H1 (cell line): ENCODE results near the gene UBAP1L. TPM values are rescaled to one million over a fixed set of nuclear protein-coding genes. Genes with fewer than 3 reads are reported as not detected.

Source experiments
- CTCF ChIA-PET: fragments of 300-600 bp; sonication (Branson Sonifier 250); formaldehyde crosslinking; loops from one replicate; lab custom pipeline; 2021; ENCODE audit not compliant: partially characterized antibody; lab: Charles Lee
- POLR2A ChIA-PET: fragments of 300-600 bp; sonication (Branson Sonifier 250); formaldehyde crosslinking; loops from one replicate; lab custom pipeline; 2021; ENCODE audit warnings: inconsistent platforms; ENCODE audit not compliant: partially characterized antibody; lab: Charles Lee
- DNase-seq, 2 experiments: peaks; one replicate each; pipeline versions ENCODE4 v3.0.0 to v3.0.0-alpha.2; 2010 to 2022; ENCODE audit warnings: low spot score in 2 of 2, low read depth in 1 of 2, mixed read lengths in 1 of 2
- FAIRE-seq: peaks from 2 replicates; lab custom pipeline; 2011; peaks lifted over from hg19 to GRCh38; lab: Jason Lieb, UNC
- H2AFZ ChIP-seq: 2 replicates; pipeline ENCODE4 v1.8.1; 2012; ENCODE audit warnings: low read length, inconsistent platforms
- H2AK5ac ChIP-seq: 2 replicates; pipeline ENCODE4 v1.6.1; 2013; ENCODE audit warnings: low read depth, low read length
- H2BK120ac ChIP-seq: replicated peaks from 2 replicates; pipeline ENCODE3; 2013; ENCODE audit warnings: low read depth, low read length, inconsistent platforms
- H2BK12ac ChIP-seq: 2 replicates; pipeline ENCODE4 v1.6.1; 2013; ENCODE audit warnings: low read depth, low read length
- H2BK15ac ChIP-seq: 2 replicates; pipeline ENCODE4 v1.6.1; 2013; ENCODE audit warnings: low read length
- H2BK20ac ChIP-seq: 2 replicates; pipeline ENCODE4 v1.6.1; 2013; ENCODE audit warnings: low read length
- H2BK5ac ChIP-seq: 2 replicates; pipeline ENCODE4 v1.6.1; 2013; ENCODE audit warnings: low read depth, low read length
- H3K14ac ChIP-seq: 2 replicates; pipeline ENCODE4 v1.6.1; 2013; ENCODE audit warnings: inconsistent platforms; ENCODE audit not compliant: insufficient read length
- H3K18ac ChIP-seq: 2 replicates; pipeline ENCODE4 v1.6.1; 2013; ENCODE audit warnings: low read length; ENCODE audit errors: extremely low read depth
- H3K23ac ChIP-seq: 2 replicates; pipeline ENCODE4 v1.6.1; 2013; ENCODE audit warnings: inconsistent platforms; ENCODE audit not compliant: insufficient read length
- H3K23me2 ChIP-seq: 2 replicates; pipeline ENCODE4 v1.6.1; 2013; ENCODE audit warnings: low read depth, low read length
- H3K27ac ChIP-seq: 2 replicates; pipeline ENCODE4 v1.6.1; 2011; ENCODE audit warnings: low read depth, low read length, inconsistent platforms
- H3K27me3 ChIP-seq, 4 experiments: replicated peaks in 1 of 4; 1 replicate in 1 of 4; 2 replicates in 3 of 4; pipeline versions ENCODE4 v1.6.1 to v1.8.1; 2011 to 2013; ENCODE audit warnings: low read length in 3 of 4, mild to moderate bottlenecking in 3 of 4, inconsistent platforms in 2 of 4, mixed read lengths in 2 of 4, moderate library complexity in 1 of 4; ENCODE audit not compliant: control insufficient read depth in 3 of 4, insufficient read depth in 3 of 4; ENCODE audit errors: extremely low read depth in 1 of 4
- H3K36me3 ChIP-seq, 4 experiments: 2 replicates each; pipeline versions ENCODE4 v1.6.1 to v1.8.1; 2011 to 2013; ENCODE audit warnings: mild to moderate bottlenecking in 4 of 4, low read length in 3 of 4, moderate library complexity in 2 of 4, control low read depth in 1 of 4, inconsistent platforms in 1 of 4; ENCODE audit not compliant: insufficient read depth in 4 of 4, control insufficient read depth in 2 of 4
- H3K4ac ChIP-seq: replicated peaks from 2 replicates; pipeline ENCODE3; 2013; ENCODE audit warnings: low read length, low read depth, mixed read lengths, inconsistent platforms; ENCODE audit not compliant: insufficient read length
- H3K4me1 ChIP-seq, 4 experiments: replicated peaks in 1 of 4; 1 replicate in 1 of 4; 2 replicates in 3 of 4; pipeline versions ENCODE4 v1.6.1 to v1.8.1; 2011 to 2013; ENCODE audit warnings: low read length in 3 of 4, inconsistent platforms in 2 of 4, mixed read lengths in 1 of 4; ENCODE audit not compliant: insufficient read depth in 4 of 4, control insufficient read depth in 3 of 4
- H3K4me2 ChIP-seq, 2 experiments: 2 replicates each; pipeline versions ENCODE4 v1.6.1 to v1.8.1; 2011 to 2013; ENCODE audit warnings: low read depth in 2 of 2, low read length in 2 of 2, control low read depth in 1 of 2, inconsistent platforms in 1 of 2, mild to moderate bottlenecking in 1 of 2; ENCODE audit not compliant: insufficient read depth in 1 of 2
- H3K4me3 ChIP-seq, 4 experiments: fragments of 200-600, 300-600 bp in 1 of 4; sonication (generic), shearing (Covaris generic), sonication (Bioruptor Twin) in 1 of 4; 2 replicates each; pipeline versions ENCODE4 v1.5.1 to v1.8.1; 2011 to 2016; ENCODE audit warnings: low read length in 4 of 4, low read depth in 3 of 4, control low read depth in 2 of 4, inconsistent platforms in 2 of 4, mild to moderate bottlenecking in 2 of 4, mixed read lengths in 1 of 4, moderate library complexity in 1 of 4; ENCODE audit not compliant: insufficient read depth in 2 of 4; ENCODE audit errors: extremely low read depth in 1 of 4
- H3K56ac ChIP-seq: replicated peaks from 2 replicates; pipeline ENCODE3; 2013; ENCODE audit warnings: low read depth, mild to moderate bottlenecking, mixed read lengths, low read length, inconsistent platforms; ENCODE audit not compliant: insufficient read length
- H3K79me1 ChIP-seq: 2 replicates; pipeline ENCODE4 v1.6.1; 2013; ENCODE audit warnings: low read depth, low read length, control low read depth
- H3K79me2 ChIP-seq, 2 experiments: 2 replicates each; pipeline versions ENCODE4 v1.6.1 to v1.8.1; 2012 to 2013; ENCODE audit warnings: low read length in 2 of 2, mild to moderate bottlenecking in 2 of 2, inconsistent platforms in 1 of 2; ENCODE audit not compliant: insufficient read depth in 2 of 2, control insufficient read depth in 1 of 2
- H3K9ac ChIP-seq, 4 experiments: replicated peaks in 1 of 4; 1 replicate in 1 of 4; 2 replicates in 3 of 4; pipeline versions ENCODE4 v1.6.1 to v1.8.1; 2011 to 2013; ENCODE audit warnings: low read depth in 3 of 4, low read length in 3 of 4, control low read depth in 2 of 4, mild to moderate bottlenecking in 2 of 4, moderate library complexity in 2 of 4, inconsistent platforms in 1 of 4; ENCODE audit errors: extremely low read depth in 1 of 4
- H3K9me3 ChIP-seq, 2 experiments: 2 replicates each; pipeline versions ENCODE4 v1.6.1 to v1.8.1; 2012 to 2013; ENCODE audit warnings: mild to moderate bottlenecking in 2 of 2, moderate library complexity in 2 of 2, control low read depth in 1 of 2, inconsistent platforms in 1 of 2, low read depth in 1 of 2, low read length in 1 of 2, mixed read lengths in 1 of 2; ENCODE audit not compliant: insufficient read depth in 2 of 2
- H4K20me1 ChIP-seq, 2 experiments: replicated peaks in 1 of 2; 2 replicates each; pipeline versions ENCODE3 to v1.8.1; 2011 to 2013; ENCODE audit warnings: inconsistent platforms in 2 of 2, low read length in 2 of 2, mild to moderate bottlenecking in 1 of 2; ENCODE audit not compliant: insufficient read depth in 2 of 2, control insufficient read depth in 1 of 2
- H4K5ac ChIP-seq: 2 replicates; pipeline ENCODE4 v1.6.1; 2013; ENCODE audit warnings: low read length, low read depth, mixed read lengths, inconsistent platforms; ENCODE audit not compliant: insufficient read length
- H4K8ac ChIP-seq: 2 replicates; pipeline ENCODE4 v1.8.0; 2013; ENCODE audit warnings: mild to moderate bottlenecking, moderate library complexity, low read length, inconsistent platforms; ENCODE audit not compliant: insufficient read depth; ENCODE audit errors: extremely low read depth
- H4K91ac ChIP-seq: replicated peaks from 2 replicates; pipeline ENCODE3; 2013; ENCODE audit warnings: low read length, mixed read lengths, inconsistent platforms; ENCODE audit not compliant: insufficient read length
- CHD2 ChIP-seq: IDR thresholded peaks from 2 replicates; pipeline ENCODE4 v1.6.1; 2012; ENCODE audit warnings: low read length, improper control_type of control experiment
- NRF1 ChIP-seq: IDR thresholded peaks from 2 replicates; pipeline ENCODE4 v1.6.1; 2011; ENCODE audit warnings: mild to moderate bottlenecking, low read depth, low read length, improper control_type of control experiment
- WGBS, 2 experiments: shearing (Covaris generic) in 1 of 2; methylation state at CpG; one replicate each; pipeline versions ENCODE4 v1.1.6 to v1.1.7; 2013 to 2015; ENCODE audit warnings: low lambda C conversion rate in 2 of 2, mixed read lengths in 2 of 2, inconsistent platforms in 1 of 2, low coverage in 1 of 2, missing lambda C conversion rate in 1 of 2; ENCODE audit not compliant: insufficient replicate concordance in 2 of 2, insufficient coverage in 1 of 2, insufficient read length in 1 of 2; ENCODE audit errors: extremely low coverage in 1 of 2, missing lambda C conversion rate in 1 of 2; 5-methylcytosine and 5-hydroxymethylcytosine counted together
- polyA plus RNA-seq, 7 experiments: library from polyadenylated mRNA; depleted of rRNA in 3 of 7; stranded (reverse) in 5 of 7; unstranded in 2 of 7; fragments of >200 nt in 5 of 7; fragments of 200-250 nt in 2 of 7; gene quantifications; 1 replicate in 5 of 7; 2 replicates in 1 of 7; 4 replicates in 1 of 7; pipeline versions ENCODE4 v1.2.1 to v1.2.3, GENCODE V29; 2011 to 2013; ENCODE audit warnings: missing spikeins in 2 of 7, mixed read lengths in 2 of 7
- total RNA-seq: library from RNA; stranded (reverse); fragmentation: NEBNext Ultra II Directional; extraction: Animal tissue kit (Norgen Biotek cat#: 25700); gene quantifications from 2 replicates; pipeline ENCODE4 v1.2.1, GENCODE V29; 2021

Gene UBAP1L
- total and polyA plus RNA-seq, 2 of the 8 experiments (the other 6 are each of a cell fraction or from before 2014, with no cell fraction given): 0.67 to 1.7 TPM

DNA sequence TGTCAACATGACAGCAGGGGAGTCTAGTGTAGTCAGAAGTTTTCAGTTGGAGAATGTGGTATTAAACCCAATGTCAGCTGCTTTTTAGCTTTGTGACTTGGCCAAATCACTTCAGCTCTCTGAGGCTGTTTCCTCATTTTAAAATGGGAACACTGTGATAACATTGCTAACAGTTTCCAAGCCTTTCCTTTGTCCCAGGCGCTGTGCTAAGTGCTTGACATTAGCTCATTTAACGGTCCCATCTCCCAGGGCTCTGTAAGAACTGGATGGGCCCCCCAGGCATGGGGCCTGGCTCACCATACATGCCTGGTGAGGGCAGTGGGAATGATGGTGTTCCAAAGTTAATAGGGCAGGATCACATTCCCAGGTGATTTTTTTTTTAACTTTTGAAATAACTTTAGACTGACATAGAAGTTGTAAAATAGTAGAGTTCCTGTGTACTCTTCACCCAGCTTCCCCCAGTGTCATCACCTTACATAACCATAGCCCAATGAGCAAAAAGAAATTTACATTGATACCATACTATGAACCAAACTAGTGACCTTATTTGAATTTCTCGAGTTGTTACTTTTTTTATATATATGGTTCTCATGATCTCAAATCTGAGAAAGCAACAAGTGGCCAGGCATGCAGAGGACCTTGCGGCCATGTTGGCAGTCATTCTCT lies 54.9 kb downstream of the UBAP1L start:
- WGBS, 2 experiments: 88% methylated on average over 4 of the region's 4 CpGs; no CpG with 5 or more reads in 1 of the 2 experiments
- ChIA-PET POLR2A (no interaction called here), CTCF (interaction anchor here (0.6 to 33.2 kb wide), 11 partner anchors 6 to 1647 kb away, joined by 3 to 1213 read pairs (median 4); partner anchors contain the start of genes KBTBD13, RASL12 and SLC51B)
- Histone ChIP-seq H4K91ac (no peak overlapping the region), H3K56ac (no peak overlapping the region), H4K8ac (no peak overlapping the region), H3K79me1 (no peaks in the 10 kb centered on the region), H3K18ac (no peak overlapping the region), H3K23ac (no peak overlapping the region), H2BK12ac (no peak overlapping the region), H2BK120ac (no peak overlapping the region), H3K9ac (no peak overlapping the region), H3K4me1 (no peaks in the 10 kb centered on the region), H4K5ac (no peak overlapping the region), H3K36me3 (no peaks in the 10 kb centered on the region; a peak in 1 of 8 replicates), H3K4ac (no peak overlapping the region), H3K27ac (no peak overlapping the region), H3K79me2 (no peaks in the 10 kb centered on the region), H3K4me3 (no peak overlapping the region), H4K20me1 (no peaks in the 10 kb centered on the region), H2BK20ac (no peak overlapping the region), H2BK5ac (no peak overlapping the region), H2AFZ (no peak overlapping the region), H3K9me3 (no peaks in the 10 kb centered on the region), H3K23me2 (no peaks in the 10 kb centered on the region), H3K27me3 (no peaks in the 10 kb centered on the region; a peak in 1 of 7 replicates), H3K4me2 (no peak overlapping the region), H3K14ac (no peak overlapping the region), H2BK15ac (no peak overlapping the region), H2AK5ac (no peak overlapping the region)
- DNase-seq: no peak
- TF ChIP-seq CHD2 (no peak), NRF1 (no peak)
- no peak for FAIRE-seq
